Esophagus mucosa (tissue), 1 donor: Measurements from ENCODE around the gene CDH4. TPM values are rescaled to one million over a fixed set of nuclear protein-coding genes. Genes with fewer than 3 reads are reported as not detected.
"Not testable (repeated sequence)": the region's sequence is repeated elsewhere in the genome, so short reads cannot be mapped to it uniquely, and the experiment has no call there.

Source experiments
- ATAC-seq: fragments of 200-7000 bp; cut with Tn5 transposase; one replicate; pipeline ENCODE4 v1.9.1; 2020
- total RNA-seq: library from RNA; stranded (reverse); gene quantifications from one replicate; pipeline ENCODE4 v1.2.4, GENCODE V29; 2023
- donor health status: DM: yes; HTN: yes; CAD: no.

The CDH4 gene
- total RNA-seq, 1 donor from 2014 or later = not detected

GRCh38 chr20:61440548-61441055, 188.5 kb downstream of the CDH4 start:
- ATAC-seq = no peak

- ATAC-seq = no peak
These were observed 189.5 kb downstream of the CDH4 start for GRCh38 chr20:61441537-61441936.

GRCh38 chr20:61442075-61442670, 190.1 kb downstream of the CDH4 start:
- no peak for ATAC-seq

GRCh38 chr20:61442718-61443117, 190.7 kb downstream of the CDH4 start:
- ATAC-seq = no peak

- no peak for ATAC-seq
These were observed 191.5 kb downstream of the CDH4 start for GRCh38 chr20:61443443-61444126.

GRCh38 chr20:61444637-61445036, 192.6 kb downstream of the CDH4 start:
- no peak for ATAC-seq

- ATAC-seq = no peak
These were observed 193.1 kb downstream of the CDH4 start for GRCh38 chr20:61445138-61445537.

- no peak for ATAC-seq
These were observed 193.7 kb downstream of the CDH4 start for GRCh38 chr20:61445741-61446140.

GRCh38 chr20:61447952-61448351, 195.9 kb downstream of the CDH4 start:
- no peak for ATAC-seq

GRCh38 chr20:61448386-61448785, 196.3 kb downstream of the CDH4 start:
- no peak for ATAC-seq

- no peak for ATAC-seq
These were observed 197.1 kb downstream of the CDH4 start for GRCh38 chr20:61449057-61449609.

- no peak for ATAC-seq
These were observed 197.9 kb downstream of the CDH4 start for GRCh38 chr20:61449916-61450315.

- no peak for ATAC-seq
These were observed 198.5 kb downstream of the CDH4 start for GRCh38 chr20:61450549-61450948.

- no peak for ATAC-seq
These were observed 198.9 kb downstream of the CDH4 start for GRCh38 chr20:61451009-61451408.

GRCh38 chr20:61451953-61452352, 199.9 kb downstream of the CDH4 start:
- ATAC-seq = no peak

- ATAC-seq = no peak
These were observed 201.2 kb downstream of the CDH4 start for GRCh38 chr20:61453219-61453618.

GRCh38 chr20:61453623-61454022, 201.6 kb downstream of the CDH4 start:
- not testable (repeated sequence) for ATAC-seq

- no peak for ATAC-seq
These were observed 202.0 kb downstream of the CDH4 start for GRCh38 chr20:61454053-61454452.

GRCh38 chr20:61455508-61456215, 203.6 kb downstream of the CDH4 start:
- no peak for ATAC-seq

- no peak for ATAC-seq
These were observed 205.7 kb downstream of the CDH4 start for GRCh38 chr20:61457725-61458124.

- ATAC-seq = no peak
These were observed 206.2 kb downstream of the CDH4 start for GRCh38 chr20:61458146-61458746.

- no peak for ATAC-seq
These were observed 207.2 kb downstream of the CDH4 start for GRCh38 chr20:61459266-61459665.

GRCh38 chr20:61459705-61460104, 207.6 kb downstream of the CDH4 start:
- no peak for ATAC-seq
